ENCODE results near the gene SLC2A6. TPM values are rescaled to one million over a fixed set of nuclear protein-coding genes. Genes with fewer than 3 reads are reported as not detected.

The SLC2A6 gene
- total RNA-seq, 4 donors from 2014 or later, result 0.29 to 3.7 (median 0.49) TPM

GRCh38 chr9:133433351-133433843 is 45.5 kb downstream of the SLC2A6 start:
- no peak overlapping the region for H3K4me3 ChIP-seq
- 85% methylated on average over 5 of the region's 11 CpGs for WGBS
- no peak overlapping the region for H3K27ac ChIP-seq
- H3K36me3 ChIP-seq, result no peaks in the 10 kb centered on the region
- H3K9me3 ChIP-seq, result no peaks in the 10 kb centered on the region
- TF ChIP-seq EP300 (IDR thresholded peaks at IDR 0.05) (no peak), CTCF (IDR thresholded peaks at IDR 0.05) (no peak), POLR2AphosphoS5 (IDR thresholded peaks at IDR 0.05) (no peak), POLR2A (IDR thresholded peaks at IDR 0.05) (no peak)
- H3K4me1 ChIP-seq, result peaks cover 12% of the 10 kb centered on the region
- peaks cover 10% of the 10 kb centered on the region for H3K27me3 ChIP-seq
- no peak for DNase-seq (ENCODE audit: low spot score in 2 of 2)

GRCh38 chr9:133430244-133430643 is 48.7 kb downstream of the SLC2A6 start:
- Histone ChIP-seq H3K36me3 (no peaks in the 10 kb centered on the region), H3K4me1 (peaks cover 17% of the 10 kb centered on the region), H3K27ac (no peak overlapping the region), H3K27me3 (peaks cover 21% of the 10 kb centered on the region), H3K4me3 (no peak overlapping the region), H3K9me3 (no peaks in the 10 kb centered on the region)
- DNase-seq (ENCODE audit: low spot score in 2 of 2), result no peak
- TF ChIP-seq POLR2A (IDR thresholded peaks at IDR 0.05), result no peak
- no peak for TF ChIP-seq EP300 (IDR thresholded peaks at IDR 0.05)
- no peak for TF ChIP-seq POLR2AphosphoS5 (IDR thresholded peaks at IDR 0.05)
- no peak for TF ChIP-seq CTCF (IDR thresholded peaks at IDR 0.05)
- 94% methylated on average over 1 of the region's 1 CpG for WGBS

GRCh38 chr9:133429641-133430161 is 49.2 kb downstream of the SLC2A6 start:
- Histone ChIP-seq H3K4me1 (peaks cover 17% of the 10 kb centered on the region), H3K9me3 (no peaks in the 10 kb centered on the region), H3K27me3 (peaks cover 21% of the 10 kb centered on the region), H3K4me3 (no peak overlapping the region), H3K36me3 (no peaks in the 10 kb centered on the region), H3K27ac (no peak overlapping the region)
- WGBS, result 36% methylated on average over 39 of the region's 49 CpGs
- DNase-seq (ENCODE audit: low spot score in 2 of 2), result no peak
- TF ChIP-seq POLR2AphosphoS5 (IDR thresholded peaks at IDR 0.05) (no peak), EP300 (IDR thresholded peaks at IDR 0.05) (no peak), POLR2A (IDR thresholded peaks at IDR 0.05) (no peak), CTCF (IDR thresholded peaks at IDR 0.05) (peak in 1 of 2 donors; percentile 25)

- peak overlapping the region; percentile 43 for H3K4me3 ChIP-seq
- H3K27me3 ChIP-seq, result peaks cover 21% of the 10 kb centered on the region
- no peak for DNase-seq (ENCODE audit: low spot score in 2 of 2)
- WGBS, result 8% methylated on average over 18 of the region's 18 CpGs
- peaks cover 17% of the 10 kb centered on the region for H3K4me1 ChIP-seq
- no peaks in the 10 kb centered on the region for H3K9me3 ChIP-seq
- H3K36me3 ChIP-seq, result no peaks in the 10 kb centered on the region
- no peak overlapping the region for H3K27ac ChIP-seq
- TF ChIP-seq POLR2A (IDR thresholded peaks at IDR 0.05), result no peak
- TF ChIP-seq CTCF (IDR thresholded peaks at IDR 0.05), result no peak
- TF ChIP-seq EP300 (IDR thresholded peaks at IDR 0.05), result no peak
- no peak for TF ChIP-seq POLR2AphosphoS5 (IDR thresholded peaks at IDR 0.05)
These were observed 49.7 kb downstream of the SLC2A6 start for GRCh38 chr9:133429214-133429613.

- 1% methylated on average over 33 of the region's 57 CpGs for WGBS
- Histone ChIP-seq H3K36me3 (no peaks in the 10 kb centered on the region), H3K27me3 (peaks cover 21% of the 10 kb centered on the region), H3K4me1 (peaks cover 17% of the 10 kb centered on the region), H3K4me3 (peak overlapping the region; percentile 43), H3K9me3 (no peaks in the 10 kb centered on the region), H3K27ac (no peak overlapping the region)
- DNase-seq (ENCODE audit: low spot score in 2 of 2), result no peak
- TF ChIP-seq POLR2A (IDR thresholded peaks at IDR 0.05) (no peak), EP300 (IDR thresholded peaks at IDR 0.05) (no peak), POLR2AphosphoS5 (IDR thresholded peaks at IDR 0.05) (no peak), CTCF (IDR thresholded peaks at IDR 0.05) (no peak)
These were observed 50.2 kb downstream of the SLC2A6 start for GRCh38 chr9:133428617-133429101.
